Measurements from ENCODE around the gene MKS1. TPM values are rescaled to one million over a fixed set of nuclear protein-coding genes. Genes with fewer than 3 reads are reported as not detected.

The MKS1 gene
- total and polyA plus RNA-seq, 2 donors (not counting 3 experiments of a cell fraction or from before 2014, with no cell fraction given), result 12.2 to 13.2 TPM

GRCh38 chr17:58263773-58264172 lies 44.7 kb upstream of the MKS1 start:
- Histone ChIP-seq H3K27ac (ENCODE audit: insufficient read depth, low read depth, low read length) (no peak overlapping the region), H3K27me3 (ENCODE audit: control insufficient read depth in 2 of 2, insufficient read depth in 2 of 2, low read length in 2 of 2) (peaks cover 2 to 15% of the 10 kb centered on the region in 2 experiments), H2AFZ (ENCODE audit: low read depth, low read length) (no peak overlapping the region), H3K9me3 (replicated peaks; ENCODE audit: control insufficient read depth, insufficient read depth, low read length) (no peaks in the 10 kb centered on the region), H3K4me1 (ENCODE audit: control insufficient read depth, extremely low read depth, insufficient read depth, low read length) (no peaks in the 10 kb centered on the region), H3K4me2 (ENCODE audit: insufficient read depth, low read length) (no peak overlapping the region), H3K79me2 (ENCODE audit: control insufficient read depth, insufficient read depth, low read length) (no peaks in the 10 kb centered on the region), H3K36me3 (ENCODE audit: control insufficient read depth in 2 of 2, extremely low read depth in 1 of 2, insufficient read depth in 2 of 2, low read length in 2 of 2) (no peaks in the 10 kb centered on the region), H3K9ac (replicated peaks; ENCODE audit: extremely low read depth, insufficient read depth, low read length) (no peak overlapping the region), H3K4me3 (replicated peaks in 1 of 3; ENCODE audit: insufficient read depth in 1 of 3, low read depth in 1 of 3, low read length in 3 of 3) (no peak overlapping the region), H3K9me1 (replicated peaks; ENCODE audit: control insufficient read depth, extremely low read depth, insufficient read depth, low read length) (no peaks in the 10 kb centered on the region), H4K20me1 (replicated peaks; ENCODE audit: control insufficient read depth, extremely low read depth, insufficient read depth, low read length) (no peaks in the 10 kb centered on the region)
- POLR2A ChIA-PET, result no interaction called here
- CTCF ChIA-PET, result interaction anchor here (3.0 kb wide), 1 partner anchor 14 kb away, joined by 9 read pairs; no protein-coding TSS in a partner anchor
- FAIRE-seq (no peak), DNase-seq (ENCODE audit: low read depth, low spot score) (no peak)
- no TSS peak for BruUV-seq (replicated peaks)
- intact Hi-C loops (cut with micrococcal nuclease), result no loop called here
- dilution Hi-C loops (cut with MboI; ENCODE audit: extremely low pct_ligation_motif_present, low sequenced_read_pairs), result no loop called here
- no peak for TF ChIP-seq JUN (IDR thresholded peaks at IDR 0.05; ENCODE audit: borderline replicate concordance, insufficient read depth, insufficient read length, low read depth)
- no peak for TF ChIP-seq POLR2AphosphoS5 (IDR thresholded peaks at IDR 0.05; ENCODE audit: insufficient read depth, low read depth, low read length)
- no peak for TF ChIP-seq EZH2 (IDR thresholded peaks at IDR 0.05; ENCODE audit: borderline replicate concordance, low read depth, low read length, severe bottlenecking)
- no peak for TF ChIP-seq MYC (IDR thresholded peaks at IDR 0.05; ENCODE audit: low read depth, low read length)
- TF ChIP-seq GATA2 (IDR thresholded peaks at IDR 0.05; ENCODE audit: insufficient read depth, insufficient read length, low read depth, low read length), result no peak
- no peak for TF ChIP-seq FOS (IDR thresholded peaks at IDR 0.05; ENCODE audit: borderline replicate concordance, insufficient read depth, low read length)
- TF ChIP-seq CTCF (IDR thresholded peaks at IDR 0.05; ENCODE audit: extremely low read depth in 1 of 2, insufficient read depth in 1 of 2, low read depth in 1 of 2, low read length in 2 of 2), result no peak
- TF ChIP-seq MAX (IDR thresholded peaks at IDR 0.05; ENCODE audit: insufficient read depth, insufficient read length), result no peak
- TF ChIP-seq POLR2A (IDR thresholded peaks at IDR 0.05; ENCODE audit: low read depth, low read length), result no peak
